HG02885 (cell line): ENCODE results near the gene PSENEN.
A peak's percentile ranks its signal among the peaks of the same experiment; 100 is the strongest.

ENCODE experiments used
- ATAC-seq: cut with Tn5 transposase; IDR thresholded peaks from one replicate; pipeline ENCODE4 v1.9.1; 2021; ENCODE audit warnings: mild to moderate bottlenecking; ENCODE audit not compliant: unreplicated experiment, poor library complexity

The PSENEN gene

DNA sequence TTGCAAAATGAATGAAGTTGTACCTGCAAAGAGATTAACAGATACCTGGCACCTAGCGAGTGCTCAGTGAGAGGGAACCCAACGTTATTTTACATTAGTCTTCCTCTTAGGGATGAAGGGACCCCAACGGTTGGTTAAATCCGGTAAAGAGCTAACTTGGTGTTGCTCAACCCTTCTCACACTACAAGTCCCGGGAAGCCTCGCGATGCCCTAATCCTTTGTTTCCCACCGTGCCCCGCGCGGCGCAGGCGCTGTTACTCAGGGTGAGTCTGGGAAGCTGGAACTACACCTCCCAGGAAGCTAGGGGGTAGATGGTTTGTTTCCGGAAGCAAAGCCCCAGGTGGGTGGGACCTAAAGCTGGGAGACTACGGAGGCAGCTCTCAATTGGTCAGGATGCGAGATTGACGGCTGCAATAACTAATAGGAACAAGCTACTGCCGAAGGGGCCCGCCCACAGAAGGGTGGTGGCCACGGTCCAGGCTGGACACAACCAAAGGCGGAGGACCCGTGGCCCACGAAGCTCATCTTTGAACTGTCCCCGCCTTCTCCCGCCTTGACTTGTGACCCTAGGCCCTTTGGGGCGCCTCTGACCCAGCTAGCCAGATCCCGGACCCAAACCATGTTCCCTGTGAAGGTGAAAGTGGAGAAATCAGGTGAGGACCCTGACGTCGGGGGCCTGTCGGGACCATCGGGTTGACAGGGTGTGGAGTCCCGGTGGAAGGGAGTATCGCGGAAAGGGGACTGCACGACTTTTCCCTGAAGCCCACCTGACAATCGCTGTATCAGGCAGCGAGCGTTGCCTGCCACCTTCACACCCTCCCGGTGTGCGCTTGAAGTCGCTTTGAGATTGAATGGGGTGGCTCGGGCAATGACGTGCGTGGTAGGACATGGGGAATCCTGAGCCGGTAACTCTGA lies 2.9 kb downstream of the PSENEN start, which contains the start of gene LIN37:
TSS of gene LIN37 (plus strand) at position 471 of the 915 bp plus-strand sequence. CDS start at position 620, 149 bp downstream.
- ATAC-seq = peak; percentile 81

DNA sequence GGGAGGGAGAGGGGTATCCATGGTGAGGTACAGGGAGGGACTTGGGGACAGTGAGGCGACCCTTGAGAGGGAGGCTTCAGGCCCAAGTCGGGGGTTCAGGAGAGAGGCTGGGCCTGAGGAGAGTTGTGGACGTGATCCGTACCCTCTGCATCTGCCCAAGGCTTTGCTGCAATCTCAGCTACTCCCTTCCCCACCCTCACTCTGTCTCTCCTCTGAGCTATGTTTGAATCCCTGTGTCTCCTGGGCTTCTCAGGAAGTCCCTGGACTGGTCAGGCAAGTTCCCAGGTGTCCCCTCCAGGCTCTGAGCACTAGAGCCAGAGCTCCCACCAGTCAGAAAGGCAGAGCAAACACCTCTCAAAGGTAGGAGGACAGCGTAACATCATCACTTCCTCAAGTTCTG lies 4.7 kb downstream of the PSENEN start:
- ATAC-seq = no peak

DNA sequence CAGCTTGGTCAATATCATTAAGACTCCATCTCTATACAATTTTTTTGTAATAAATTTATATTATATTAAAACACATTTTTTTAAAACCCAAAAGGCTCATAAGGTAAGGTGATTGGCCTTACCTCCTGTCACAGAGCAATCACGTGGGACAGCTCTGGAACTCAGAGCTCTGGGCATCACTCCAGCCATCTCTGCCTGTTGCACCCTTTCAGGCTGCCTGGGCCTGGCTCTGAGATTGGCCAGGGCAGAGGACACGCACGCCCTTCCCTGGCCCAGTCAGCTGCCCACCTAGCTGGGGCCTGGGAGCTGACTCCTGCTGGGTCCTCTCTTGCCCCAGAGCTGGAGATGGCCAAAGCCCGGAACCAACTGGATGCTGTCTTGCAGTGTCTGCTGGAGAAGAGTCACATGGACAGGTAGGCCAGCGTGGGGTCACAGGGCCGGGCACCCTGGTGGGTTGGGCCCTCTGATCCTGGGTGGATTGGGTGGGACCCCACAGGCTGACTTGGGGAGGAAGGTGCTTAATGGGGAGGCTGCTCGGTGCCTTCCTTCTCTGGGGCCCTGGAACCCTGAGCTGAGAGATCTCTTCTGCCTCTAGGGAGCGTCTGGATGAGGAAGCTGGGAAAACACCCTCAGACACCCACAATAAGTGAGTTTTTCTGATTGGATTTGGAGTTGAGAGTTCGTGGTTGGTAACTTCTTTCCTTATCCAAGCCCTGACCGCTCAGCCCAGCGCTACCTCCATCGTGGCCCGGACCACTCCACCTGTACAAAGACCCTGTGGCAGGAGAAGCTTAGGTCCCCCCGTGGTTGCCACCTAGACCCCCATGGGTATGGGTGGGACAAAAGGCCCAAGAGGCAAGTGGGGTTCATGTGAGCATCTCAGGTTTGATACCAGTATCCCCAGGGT lies 6.6 kb downstream of the PSENEN start:
- ATAC-seq = no peak

DNA sequence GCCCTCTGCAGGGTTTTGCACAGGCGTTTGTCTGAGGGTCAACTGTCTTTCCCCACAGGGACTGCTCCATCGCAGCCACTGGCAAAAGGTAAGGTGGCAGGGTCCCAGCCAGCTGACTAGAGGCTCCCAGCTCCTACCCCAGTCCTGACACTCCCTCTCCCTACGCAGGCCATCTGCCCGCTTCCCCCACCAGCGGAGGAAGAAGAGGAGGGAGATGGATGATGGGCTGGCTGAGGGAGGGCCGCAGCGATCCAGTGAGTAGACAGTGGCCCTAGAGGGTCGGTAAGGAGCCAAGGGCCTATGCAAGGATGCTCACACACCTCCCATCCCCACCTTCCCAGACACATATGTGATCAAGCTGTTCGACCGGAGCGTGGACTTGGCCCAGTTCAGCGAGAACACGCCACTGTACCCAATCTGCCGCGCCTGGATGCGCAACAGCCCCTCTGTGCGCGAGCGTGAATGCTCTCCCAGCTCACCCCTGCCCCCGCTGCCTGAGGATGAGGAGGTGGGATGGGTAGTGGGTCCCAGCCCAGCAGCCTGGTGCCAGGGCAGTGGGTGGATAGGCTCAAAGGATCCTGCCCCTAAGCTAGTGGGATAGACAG lies 7.4 kb downstream of the PSENEN start:
- ATAC-seq = no peak

DNA sequence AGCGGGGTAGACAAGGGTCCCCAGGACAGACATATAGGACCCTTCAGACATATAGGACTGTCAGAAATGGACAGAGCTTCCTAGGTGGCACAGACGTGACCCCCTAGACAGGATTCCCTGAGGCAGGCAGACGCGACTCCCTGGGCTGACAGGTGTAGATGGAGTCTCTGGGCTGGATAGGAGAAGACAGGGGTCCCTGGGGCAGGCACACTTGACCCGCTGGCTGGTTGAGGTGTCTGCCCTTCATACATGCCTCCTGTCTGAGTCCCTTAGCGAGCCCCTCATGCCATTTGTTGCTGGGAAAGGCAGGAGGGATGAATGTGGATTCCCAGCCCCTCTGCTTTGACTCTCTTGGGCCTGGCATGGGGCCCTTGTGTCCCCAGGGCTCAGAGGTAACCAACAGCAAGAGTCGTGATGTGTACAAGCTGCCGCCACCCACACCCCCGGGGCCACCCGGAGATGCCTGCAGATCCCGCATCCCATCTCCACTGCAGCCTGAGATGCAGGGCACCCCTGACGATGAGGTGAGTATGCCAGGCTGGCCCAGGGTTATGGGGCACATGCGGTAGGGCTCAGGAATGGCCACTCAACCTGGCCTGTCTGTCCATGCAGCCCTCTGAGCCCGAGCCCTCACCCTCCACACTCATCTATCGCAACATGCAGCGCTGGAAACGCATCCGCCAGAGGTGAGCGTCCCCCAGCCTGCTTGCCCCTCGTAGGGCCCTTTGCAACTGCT lies 8.4 kb downstream of the PSENEN start:
- no peak for ATAC-seq

DNA sequence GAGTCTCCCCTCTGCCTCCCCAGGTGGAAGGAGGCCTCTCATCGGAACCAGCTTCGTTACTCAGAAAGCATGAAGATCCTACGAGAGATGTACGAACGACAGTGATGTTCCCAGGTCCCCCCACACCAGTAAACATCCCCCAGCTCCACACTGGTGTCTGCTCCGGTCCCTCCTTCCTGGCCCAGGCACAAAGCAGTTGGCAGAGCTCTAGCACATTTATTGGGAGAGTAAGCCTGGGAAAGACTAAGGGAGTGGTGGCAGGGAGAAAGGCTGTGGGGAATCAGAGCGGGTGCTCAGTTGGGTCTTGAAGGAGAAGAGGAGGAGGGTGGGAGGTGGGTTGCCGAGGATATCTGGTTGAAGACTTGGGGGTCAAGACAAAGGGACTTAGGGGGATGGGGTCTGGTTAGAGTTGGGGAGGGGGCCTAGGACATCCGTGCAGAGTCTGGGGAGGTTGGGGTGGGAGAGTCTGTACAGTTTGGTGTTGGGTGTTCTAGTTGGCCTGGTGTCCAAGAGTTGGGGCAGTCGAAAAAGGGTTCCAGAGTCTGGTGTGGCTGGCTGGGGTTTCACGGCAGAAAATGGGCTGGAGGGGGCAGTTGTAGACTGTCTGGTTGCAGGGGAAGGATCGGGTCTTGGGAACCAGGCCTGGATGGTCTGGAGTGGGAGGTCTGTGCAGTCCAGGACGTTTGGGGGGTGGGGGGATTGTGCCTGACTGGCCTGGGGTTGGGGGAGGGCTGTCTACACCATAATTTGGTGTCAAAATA lies 9.1 kb downstream of the PSENEN start:
- ATAC-seq = no peak

DNA sequence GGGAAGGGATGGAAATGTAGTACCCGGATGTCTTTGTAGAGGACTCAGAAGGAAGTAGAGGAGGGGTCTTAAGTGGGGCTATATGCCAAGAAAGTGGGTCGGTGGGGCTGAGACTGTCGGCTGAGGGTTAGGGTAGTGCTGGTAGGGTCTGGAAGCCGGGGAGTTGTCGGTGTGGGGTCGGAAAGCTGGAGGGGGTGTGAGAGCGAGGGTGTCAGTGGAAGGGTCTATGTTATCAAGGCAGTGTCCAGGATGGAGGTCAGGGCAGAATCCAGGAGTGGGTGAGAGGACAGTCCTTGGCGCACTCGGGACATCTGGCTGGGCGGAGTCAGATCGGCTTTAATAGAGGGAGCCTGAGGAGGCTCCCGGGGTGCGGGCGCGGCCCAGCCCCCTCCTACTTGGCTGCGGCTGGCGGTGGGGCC lies 9.7 kb downstream of the PSENEN start:
- ATAC-seq = no peak

DNA sequence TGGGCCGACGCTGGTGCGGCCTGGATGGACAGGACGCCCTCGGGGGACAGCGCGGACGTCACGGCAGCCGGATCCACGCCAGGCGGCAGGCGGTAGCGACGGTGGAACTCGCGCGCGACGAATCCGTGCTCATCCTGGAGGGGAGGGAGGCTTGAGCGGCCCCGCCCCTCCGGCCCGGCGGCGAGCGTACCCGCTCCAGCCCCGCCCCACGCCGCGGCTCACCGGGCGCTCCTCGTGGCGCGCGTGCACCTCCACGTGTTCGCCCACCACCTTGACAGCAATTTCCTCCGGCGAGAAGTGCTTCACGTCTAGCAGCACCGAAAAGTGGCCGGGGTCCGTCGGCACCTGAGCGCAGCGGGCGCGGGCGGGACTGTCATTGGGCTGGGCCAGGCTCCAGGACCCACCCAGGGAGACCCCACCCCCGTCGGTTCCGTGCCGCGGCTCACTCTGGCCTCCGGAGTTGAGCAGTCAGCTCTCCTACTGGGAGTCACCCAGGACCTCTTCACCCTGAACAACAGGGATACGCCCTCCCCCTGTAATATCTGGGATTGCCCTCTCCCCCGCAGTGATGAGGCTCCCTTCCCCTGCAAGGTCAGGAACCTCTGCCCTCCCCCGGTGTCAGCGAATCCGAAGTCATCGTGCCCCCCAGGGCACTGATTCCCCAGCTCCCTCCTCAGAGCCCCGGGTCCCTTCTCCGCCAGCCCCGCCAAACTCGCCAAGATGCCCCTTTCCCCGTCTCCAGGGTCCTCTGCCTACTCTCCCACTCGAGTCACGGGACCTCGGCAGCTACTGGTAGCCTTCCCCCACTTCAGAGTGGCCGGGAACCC lies 10.3 kb downstream of the PSENEN start:
- no peak for ATAC-seq

DNA sequence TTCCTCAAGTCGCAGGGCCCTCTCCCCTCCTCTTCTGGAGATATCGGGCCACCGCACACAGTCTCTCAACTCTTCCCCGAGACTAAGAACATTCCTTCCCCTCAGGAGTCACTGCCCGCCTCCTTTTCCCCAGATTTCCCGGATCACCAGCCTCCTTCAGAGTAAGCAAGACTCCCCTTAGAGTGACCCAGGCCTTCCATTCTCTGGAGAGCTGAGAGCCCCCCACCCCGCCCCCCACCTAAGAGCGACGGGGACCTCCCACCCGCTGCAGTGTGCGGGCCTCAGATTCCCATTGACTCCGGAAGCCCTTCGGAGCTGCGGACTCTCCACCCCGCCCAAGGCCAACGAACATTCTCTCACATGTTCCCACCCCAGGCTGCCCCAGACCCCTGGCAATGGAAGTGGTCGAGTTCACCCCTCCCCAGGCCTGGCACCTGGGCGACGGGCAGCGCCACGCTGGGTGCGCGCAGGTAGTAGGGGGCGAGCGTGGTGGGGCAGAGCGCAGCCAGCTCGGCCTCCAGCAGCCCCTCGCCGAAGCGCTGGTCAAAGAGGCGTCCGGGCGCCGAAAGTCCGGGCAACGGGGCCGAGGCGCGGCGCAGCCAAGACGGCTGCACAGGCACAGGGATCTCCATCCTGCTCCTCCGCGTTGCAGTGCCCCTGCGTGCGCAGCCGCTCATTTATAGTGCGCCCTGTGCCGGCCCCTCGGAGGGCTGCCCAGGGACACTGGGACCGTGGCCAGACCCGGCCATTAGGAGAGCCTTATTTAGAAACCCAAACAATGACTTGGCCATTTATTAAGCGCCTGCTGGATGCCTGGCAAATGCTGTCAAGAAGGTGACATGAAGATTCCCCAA lies 11.2 kb downstream of the PSENEN start, which contains the start of gene HSPB6:
TSS of gene HSPB6 (minus strand) at position 653 of the 854 bp plus-strand sequence. CDS start at position 632, 21 bp downstream.
- ATAC-seq = no peak

DNA sequence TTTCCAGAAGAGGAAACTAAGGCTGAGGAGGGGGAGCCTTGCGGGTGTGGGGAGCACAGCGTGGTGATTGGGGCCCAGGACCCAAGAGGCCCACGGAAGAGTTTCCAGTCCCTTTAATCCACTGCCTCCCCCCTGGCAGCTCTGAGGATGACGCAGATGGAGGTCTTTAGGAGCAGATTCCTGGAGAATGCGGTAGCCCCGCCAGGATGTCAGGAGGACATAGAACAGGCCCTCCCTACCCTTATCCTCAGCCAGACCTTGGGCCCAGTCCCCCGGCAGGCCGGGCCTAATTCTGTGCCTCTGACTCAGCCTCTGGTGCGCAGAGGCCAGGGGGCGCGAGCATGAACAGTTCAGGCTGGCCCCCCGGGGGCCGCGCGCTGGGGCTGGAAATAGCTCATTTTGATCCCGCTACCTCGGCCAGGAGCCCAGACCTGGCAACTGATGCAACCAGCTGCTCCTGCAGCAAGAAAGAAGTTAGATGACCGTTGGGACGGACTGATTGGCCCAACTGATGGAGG lies 11.8 kb downstream of the PSENEN start:
- no peak for ATAC-seq

DNA sequence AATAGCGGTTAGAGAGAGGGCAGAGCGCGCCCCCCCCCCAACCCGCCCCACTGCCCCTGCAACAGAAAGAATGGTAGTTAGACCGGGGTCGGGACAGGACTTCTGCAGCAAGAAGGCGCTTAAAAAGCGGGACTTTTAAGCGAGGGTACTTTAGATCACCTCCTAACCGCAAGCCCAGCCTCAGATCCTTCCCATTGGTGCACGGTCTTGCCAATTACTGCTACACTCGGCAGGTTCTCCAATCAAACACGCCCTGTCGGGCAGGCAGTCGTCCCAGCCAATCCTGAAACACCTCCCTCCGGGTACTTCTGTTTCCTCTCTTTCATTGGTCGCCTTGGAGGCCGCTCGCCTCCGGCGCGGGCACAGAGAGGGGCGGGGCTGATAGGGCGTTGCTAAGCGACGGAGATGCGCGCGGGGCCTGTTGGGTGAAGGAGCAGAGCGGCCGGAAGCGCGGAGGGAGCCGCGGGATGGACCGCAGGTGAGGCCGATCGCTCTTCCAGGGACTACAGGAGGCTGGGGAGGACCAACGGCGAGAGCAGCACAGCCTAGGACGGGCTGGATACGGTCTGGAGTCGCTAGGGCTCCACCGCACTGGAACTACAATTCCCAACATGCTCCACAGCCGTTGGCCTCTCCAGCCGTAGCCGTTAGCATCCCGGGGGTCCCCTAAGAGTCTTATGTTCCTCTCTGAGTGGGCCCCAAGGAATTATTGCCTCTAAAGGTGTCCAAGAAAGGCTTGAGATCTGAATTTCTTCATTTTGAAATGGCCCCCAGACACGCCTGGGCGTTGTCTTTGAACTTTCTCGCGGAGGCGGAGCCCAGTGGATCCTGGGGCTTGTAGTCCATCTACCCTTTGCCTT lies 12.5 kb downstream of the PSENEN start, which contains the start of gene PROSER3:
TSS of gene PROSER3 (plus strand) at position 428 of the 860 bp plus-strand sequence. CDS start at position 468, 40 bp downstream.
- ATAC-seq = peak; percentile 95

DNA sequence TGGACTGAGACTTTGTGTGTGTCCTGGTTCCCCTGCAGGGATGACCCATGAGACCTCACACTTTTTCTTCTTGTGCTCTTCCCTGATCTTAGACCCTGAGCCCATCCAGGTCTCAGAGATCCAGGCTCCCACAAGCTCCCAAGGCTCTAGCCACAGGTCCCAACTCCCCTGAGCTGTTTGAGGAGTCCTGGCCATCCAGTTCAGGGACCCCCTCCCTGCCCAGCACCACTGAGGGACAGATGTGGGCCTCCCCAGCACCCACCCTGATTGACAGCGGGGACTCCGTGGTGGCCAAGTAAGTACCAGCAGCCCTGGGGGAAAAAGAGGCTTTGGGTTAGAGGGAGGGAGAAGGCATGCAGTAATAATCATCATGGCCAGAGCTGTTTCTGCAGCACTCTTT lies 14.2 kb downstream of the PSENEN start:
- no peak for ATAC-seq

DNA sequence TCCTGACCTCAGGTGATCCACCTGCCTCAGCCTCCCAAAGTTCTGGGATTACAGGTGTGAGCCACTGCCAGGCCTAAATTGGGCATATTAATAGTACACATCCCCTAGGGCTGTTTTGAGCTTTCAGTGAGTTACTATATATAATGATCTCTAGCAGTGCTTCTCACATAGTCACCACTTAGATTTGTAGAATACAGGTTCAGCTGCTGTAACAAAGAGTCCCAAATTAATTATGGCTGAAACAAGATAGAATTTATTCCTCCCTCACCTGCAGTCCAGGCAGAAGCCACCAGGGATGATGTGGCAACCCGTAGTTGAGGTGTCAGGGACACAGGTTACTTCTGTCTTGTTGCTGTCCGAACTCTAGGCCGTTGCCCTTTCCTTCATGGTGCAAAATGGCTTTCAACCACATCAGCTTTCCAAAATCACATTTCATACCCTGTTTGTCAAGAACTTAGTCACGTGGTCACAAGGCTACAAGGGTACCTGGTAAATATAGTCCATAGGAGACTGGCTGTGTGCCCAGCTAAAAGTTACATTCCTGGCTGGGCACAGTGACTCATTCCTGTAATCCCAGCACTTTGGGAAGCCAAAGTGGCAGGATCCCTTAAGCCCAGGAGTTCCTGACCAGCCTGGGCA lies 15.4 kb downstream of the PSENEN start:
- ATAC-seq = no peak

DNA sequence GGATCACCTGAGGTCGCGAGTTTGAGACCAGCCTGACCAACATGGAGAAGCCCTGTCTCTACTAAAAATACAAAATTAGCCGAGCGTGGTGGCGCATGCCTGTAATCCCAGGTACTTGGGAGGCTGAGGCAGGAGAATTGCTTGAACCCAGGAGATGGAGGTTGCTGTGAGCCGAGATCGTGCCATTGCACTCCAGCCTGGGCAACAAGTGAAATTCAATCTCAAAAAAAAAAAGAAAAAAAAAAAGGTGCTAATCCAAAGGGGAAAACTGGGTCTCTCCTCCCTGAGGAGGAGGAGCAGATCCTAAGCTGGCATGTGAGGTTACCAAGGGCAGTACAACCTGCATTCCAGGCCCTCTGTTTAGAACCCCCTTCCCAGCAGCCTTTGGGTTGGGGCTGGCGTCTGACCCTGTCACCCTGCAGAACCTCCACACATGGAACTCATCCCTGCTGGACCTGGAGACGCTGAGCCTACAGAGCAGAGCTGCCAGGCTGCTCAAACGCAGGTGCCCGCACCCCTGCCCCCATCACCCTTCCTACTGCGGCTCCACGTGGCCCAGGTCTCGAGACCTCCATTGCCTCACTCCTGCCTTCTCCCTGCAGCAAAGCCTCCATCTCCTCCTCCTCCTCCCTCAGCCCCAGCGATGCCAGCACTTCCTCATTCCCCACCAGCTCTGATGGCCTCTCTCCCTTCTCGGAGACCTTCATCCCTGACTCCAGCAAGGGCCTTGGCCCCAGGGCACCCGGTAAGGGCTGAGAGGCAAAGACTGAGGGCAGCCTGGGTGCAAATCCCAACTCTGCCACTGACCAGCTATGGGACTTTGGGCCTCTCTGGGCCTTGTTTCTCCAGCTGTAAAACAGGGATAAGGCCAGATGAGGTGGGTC lies 19.2 kb downstream of the PSENEN start:
- ATAC-seq = no peak
